ENCODE measurements around the gene FSD1L.

FSD1L gene

DNA sequence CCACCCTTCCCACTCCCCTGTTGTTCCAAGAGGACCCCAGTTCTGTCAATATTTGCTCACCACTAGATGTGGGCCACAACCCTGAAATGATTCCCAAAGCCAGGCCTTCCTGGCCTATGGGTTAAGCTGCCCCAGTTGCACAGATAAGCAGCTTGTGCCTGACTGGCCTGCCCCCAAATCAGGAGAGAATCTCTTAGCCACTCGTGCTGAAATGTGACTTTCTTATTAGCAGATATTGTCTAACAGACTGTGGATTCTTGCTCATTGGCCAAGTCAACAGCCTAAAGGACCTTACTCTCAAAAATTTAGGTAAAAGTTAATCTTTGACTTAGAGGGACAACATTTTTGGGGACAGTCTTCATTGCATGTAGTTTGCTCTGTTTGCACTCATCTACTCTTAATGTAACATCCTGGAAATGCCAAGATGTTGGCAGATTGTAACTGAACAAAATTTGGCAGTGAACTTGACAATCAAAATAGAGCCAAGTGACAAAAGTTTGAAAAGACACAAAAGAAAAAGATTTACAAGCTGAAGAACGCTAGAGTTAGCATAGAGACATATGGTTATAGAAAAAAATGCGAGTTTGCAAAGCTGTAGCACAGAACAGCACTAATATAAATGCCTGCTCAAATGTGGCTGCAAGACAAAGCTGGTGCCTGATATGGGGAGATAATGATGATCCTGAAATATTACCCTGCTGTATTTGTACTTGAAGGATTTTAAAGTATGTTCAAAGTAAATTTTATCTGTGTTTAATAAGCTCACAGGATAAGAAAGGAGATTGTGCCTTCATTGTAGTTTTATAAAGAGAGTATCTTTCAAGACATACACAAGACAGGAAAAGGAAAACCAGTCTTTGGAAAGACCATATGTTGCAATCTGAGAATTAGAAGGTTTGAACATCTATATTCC lies 29.0 kb upstream of the FSD1L start:
- Histone ChIP-seq H3K4me1 (ENCODE audit: control insufficient read depth, insufficient read depth, low read length, poor library complexity, severe bottlenecking) (no peaks in the 10 kb centered on the region), H3K36me3 (ENCODE audit: control insufficient read depth, insufficient read depth, low read length) (no peaks in the 10 kb centered on the region), H3K27ac (ENCODE audit: low read depth, low read length, severe bottlenecking) (no peak overlapping the region), H3K4me3 (ENCODE audit: extremely low read depth, insufficient read depth, low read length, poor library complexity, severe bottlenecking) (no peak overlapping the region), H3K9me3 (ENCODE audit: control insufficient read depth, low read length) (no peaks in the 10 kb centered on the region)
- WGBS, 2 experiments (ENCODE audit: insufficient coverage in 2 of 2) = 97 to 100% methylated on average over 2 to 3 of the region's 3 CpGs

DNA sequence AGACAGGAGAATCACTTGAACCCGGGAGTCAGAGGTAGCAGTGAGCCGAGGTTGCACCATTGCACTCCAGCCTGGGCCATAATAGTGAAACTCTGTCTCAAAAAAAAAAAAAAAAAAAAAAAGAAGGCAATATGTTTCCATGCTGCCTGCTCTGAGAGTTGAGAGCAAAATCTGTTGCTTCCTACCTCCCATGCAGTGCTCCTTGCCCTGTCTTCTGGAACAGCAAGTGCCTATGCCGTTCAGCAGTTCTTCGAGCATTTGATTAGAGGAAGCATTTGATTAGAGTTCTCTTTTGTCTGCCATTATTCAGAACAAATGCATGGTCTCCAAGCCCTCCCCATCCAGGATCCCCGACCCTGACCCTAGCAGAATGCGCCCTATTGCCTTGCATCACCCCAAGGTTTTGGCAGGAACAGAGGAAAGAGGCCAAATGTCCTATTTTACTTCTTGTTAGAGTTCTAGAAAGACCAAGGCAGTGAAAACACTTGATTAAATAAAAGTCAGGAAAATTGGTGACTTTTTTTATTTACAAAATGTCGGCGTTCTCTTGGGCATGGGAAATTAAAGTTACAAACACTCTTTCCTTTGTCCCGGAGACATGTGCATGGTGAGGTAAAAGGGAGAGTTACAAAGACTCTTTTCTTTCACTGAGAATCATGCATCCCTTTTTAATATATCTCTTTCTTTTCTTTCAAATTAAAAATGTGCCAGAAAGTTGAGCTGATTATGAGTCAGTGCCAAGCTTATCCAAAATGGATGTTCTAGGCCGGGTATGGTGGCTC lies 27.8 kb upstream of the FSD1L start:
- Histone ChIP-seq H3K4me1 (ENCODE audit: control insufficient read depth, insufficient read depth, low read length, poor library complexity, severe bottlenecking) (no peaks in the 10 kb centered on the region), H3K4me3 (ENCODE audit: extremely low read depth, insufficient read depth, low read length, poor library complexity, severe bottlenecking) (no peak overlapping the region), H3K9me3 (ENCODE audit: control insufficient read depth, low read length) (no peaks in the 10 kb centered on the region), H3K36me3 (ENCODE audit: control insufficient read depth, insufficient read depth, low read length) (no peaks in the 10 kb centered on the region), H3K27ac (ENCODE audit: low read depth, low read length, severe bottlenecking) (no peak overlapping the region)
- WGBS, 2 experiments (ENCODE audit: insufficient coverage in 2 of 2) = 96 to 100% methylated on average over 4 to 6 of the region's 10 CpGs

DNA sequence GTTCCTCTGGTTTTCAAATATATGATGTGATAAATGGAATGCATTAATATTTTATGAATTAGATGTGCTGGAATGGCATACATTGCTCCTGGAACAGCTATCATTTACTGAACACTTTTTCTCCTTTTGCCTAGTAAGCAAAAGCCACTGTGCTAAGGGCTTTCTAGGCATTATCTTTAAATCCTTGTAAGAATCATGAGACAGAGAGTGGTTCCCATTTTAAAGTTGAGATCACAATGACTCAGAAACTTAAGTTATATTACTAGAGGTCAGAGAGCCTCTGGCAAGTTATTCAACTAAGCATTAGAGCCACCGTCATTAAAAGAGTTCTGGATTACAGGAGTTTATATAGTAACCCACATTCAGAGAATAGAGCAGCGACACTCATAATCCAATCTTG lies 26.7 kb upstream of the FSD1L start:
- WGBS, 2 experiments (ENCODE audit: insufficient coverage in 2 of 2) = no CpG with 5 or more reads among the region's 2 CpGs

DNA sequence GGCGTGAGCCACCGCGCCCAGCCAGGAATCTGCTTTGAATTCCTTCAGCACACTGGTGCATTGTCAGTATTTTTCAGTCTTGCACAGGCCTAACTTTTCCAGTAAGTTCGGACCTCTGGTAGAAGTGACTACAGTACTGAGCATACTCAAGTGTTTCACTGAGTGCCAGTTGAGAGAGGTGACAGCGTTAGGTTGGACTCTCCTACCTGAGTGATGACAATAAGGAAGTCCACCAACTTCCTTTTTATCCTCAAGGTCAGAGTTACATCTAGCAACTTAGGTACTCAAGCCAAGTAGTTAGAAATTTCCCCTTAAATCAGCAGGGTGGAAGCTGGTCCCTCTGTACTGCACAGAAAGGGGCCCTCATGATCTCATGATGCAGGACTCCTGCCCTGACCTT lies 26.0 kb upstream of the FSD1L start:
- WGBS, 2 experiments (ENCODE audit: insufficient coverage in 2 of 2) = 95 to 100% methylated on average over 3 to 4 of the region's 5 CpGs
- H3K27ac ChIP-seq (ENCODE audit: low read depth, low read length, severe bottlenecking) = no peak overlapping the region
- H3K9me3 ChIP-seq (ENCODE audit: control insufficient read depth, low read length) = no peaks in the 10 kb centered on the region
- no peaks in the 10 kb centered on the region for H3K4me1 ChIP-seq (ENCODE audit: control insufficient read depth, insufficient read depth, low read length, poor library complexity, severe bottlenecking)
- H3K4me3 ChIP-seq (ENCODE audit: extremely low read depth, insufficient read depth, low read length, poor library complexity, severe bottlenecking) = no peak overlapping the region
- no peaks in the 10 kb centered on the region for H3K36me3 ChIP-seq (ENCODE audit: control insufficient read depth, insufficient read depth, low read length)

More for the DNA sequence above, 26.7 kb upstream of the FSD1L start:
- no peaks in the 10 kb centered on the region for H3K36me3 ChIP-seq (ENCODE audit: control insufficient read depth, insufficient read depth, low read length)
- no peak overlapping the region for H3K27ac ChIP-seq (ENCODE audit: low read depth, low read length, severe bottlenecking)
- H3K9me3 ChIP-seq (ENCODE audit: control insufficient read depth, low read length) = no peaks in the 10 kb centered on the region
- no peak overlapping the region for H3K4me3 ChIP-seq (ENCODE audit: extremely low read depth, insufficient read depth, low read length, poor library complexity, severe bottlenecking)
- H3K4me1 ChIP-seq (ENCODE audit: control insufficient read depth, insufficient read depth, low read length, poor library complexity, severe bottlenecking) = no peaks in the 10 kb centered on the region

DNA sequence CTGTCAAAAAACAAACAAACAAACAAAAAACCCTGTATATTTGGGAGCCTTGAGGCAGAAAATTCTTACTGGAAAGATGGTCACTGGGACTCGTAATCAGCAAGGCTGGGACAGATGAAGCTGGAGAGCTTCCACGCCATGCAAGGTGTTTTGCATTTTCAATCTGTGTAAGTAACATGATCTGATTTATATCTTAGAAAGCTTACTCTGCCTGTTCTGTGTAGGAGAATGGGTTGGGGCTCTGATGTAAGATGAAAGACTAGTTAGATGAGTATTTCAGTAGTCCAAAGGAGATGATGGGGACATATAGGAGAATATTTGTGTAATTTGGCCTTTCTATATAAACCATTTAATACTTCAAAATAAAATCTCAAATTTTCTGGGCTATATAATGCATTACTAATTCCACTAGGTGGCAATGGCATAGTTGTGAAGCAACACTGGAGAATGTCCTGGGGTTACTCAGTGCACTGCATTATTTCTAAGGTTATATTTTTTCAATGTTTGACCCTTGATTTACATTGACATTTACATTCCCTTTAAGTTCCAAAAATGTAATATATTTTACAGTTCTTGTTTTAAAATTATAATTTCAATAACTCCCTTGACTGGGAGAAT lies 21.9 kb upstream of the FSD1L start:
- 72 to 87% methylated on average over 2 of the region's 2 CpGs for WGBS, 2 experiments (ENCODE audit: insufficient coverage in 2 of 2)
- Histone ChIP-seq H3K4me3 (ENCODE audit: extremely low read depth, insufficient read depth, low read length, poor library complexity, severe bottlenecking) (no peak overlapping the region), H3K36me3 (ENCODE audit: control insufficient read depth, insufficient read depth, low read length) (no peaks in the 10 kb centered on the region), H3K27ac (ENCODE audit: low read depth, low read length, severe bottlenecking) (no peak overlapping the region), H3K9me3 (ENCODE audit: control insufficient read depth, low read length) (no peaks in the 10 kb centered on the region), H3K4me1 (ENCODE audit: control insufficient read depth, insufficient read depth, low read length, poor library complexity, severe bottlenecking) (no peaks in the 10 kb centered on the region)

DNA sequence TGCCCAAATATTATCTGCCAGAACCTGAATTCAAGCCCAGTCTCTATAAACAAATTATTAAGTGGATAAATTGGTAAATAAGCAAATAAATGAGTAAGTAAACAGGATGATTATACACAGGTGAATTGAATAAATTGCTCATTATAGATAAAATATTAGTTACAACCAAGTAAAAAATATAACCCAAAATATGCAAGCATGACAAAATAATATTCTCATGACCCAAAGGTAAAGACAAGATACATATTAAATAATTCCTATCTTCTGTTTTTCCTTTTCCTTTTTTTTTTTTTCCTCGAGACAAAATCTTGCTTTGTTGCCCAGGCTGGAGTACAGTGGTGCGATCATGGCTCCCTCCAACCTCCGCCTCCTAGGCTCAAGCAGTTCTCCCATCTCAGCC lies 21.2 kb upstream of the FSD1L start:
- Histone ChIP-seq H3K36me3 (ENCODE audit: control insufficient read depth, insufficient read depth, low read length) (no peaks in the 10 kb centered on the region), H3K9me3 (ENCODE audit: control insufficient read depth, low read length) (no peaks in the 10 kb centered on the region), H3K27ac (ENCODE audit: low read depth, low read length, severe bottlenecking) (no peak overlapping the region), H3K4me3 (ENCODE audit: extremely low read depth, insufficient read depth, low read length, poor library complexity, severe bottlenecking) (no peak overlapping the region), H3K4me1 (ENCODE audit: control insufficient read depth, insufficient read depth, low read length, poor library complexity, severe bottlenecking) (no peaks in the 10 kb centered on the region)
- WGBS, 2 experiments (ENCODE audit: insufficient coverage in 2 of 2) = 90% methylated on average over 2 of the region's 3 CpGs; no CpG with 5 or more reads in 1 of the 2 experiments

DNA sequence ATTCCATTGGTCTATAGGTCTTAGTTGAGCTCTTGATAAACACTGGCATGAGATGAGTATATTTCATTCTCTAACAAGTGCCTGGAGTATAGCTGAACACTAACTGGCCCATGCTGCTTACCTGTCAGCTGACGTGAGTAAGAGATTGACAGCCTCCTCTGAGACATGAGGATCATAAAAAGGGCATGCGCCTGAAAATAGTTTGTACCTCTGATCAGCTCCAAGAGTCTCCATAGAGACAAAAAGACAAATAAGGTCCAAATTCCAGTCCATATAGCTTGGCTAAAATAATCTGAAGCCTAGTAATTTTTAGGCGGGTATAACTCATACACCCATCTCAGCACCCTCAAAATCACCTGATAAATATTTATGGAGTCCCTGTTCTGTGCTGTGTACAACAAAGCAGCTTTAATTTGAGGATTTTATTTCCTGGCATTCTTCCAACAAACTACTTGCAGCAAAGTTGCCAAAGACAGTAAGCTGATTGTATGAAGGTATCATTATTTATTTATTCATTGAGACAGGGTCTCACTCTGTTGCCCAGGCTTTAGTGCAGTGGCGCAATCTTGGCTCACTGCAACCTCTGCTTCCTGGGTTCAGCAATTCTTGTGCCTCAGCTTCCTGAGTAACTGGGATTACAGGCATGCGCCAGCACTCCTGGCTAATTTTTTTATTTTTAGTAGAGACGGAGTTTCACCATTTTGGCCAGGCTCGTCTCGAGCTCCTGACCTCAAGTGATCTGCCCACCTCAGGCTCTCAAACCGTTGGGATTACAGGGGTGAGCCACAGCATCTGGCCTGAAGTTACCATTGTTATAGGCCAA lies 16.2 kb upstream of the FSD1L start:
- Histone ChIP-seq H3K36me3 (ENCODE audit: control insufficient read depth, insufficient read depth, low read length) (no peaks in the 10 kb centered on the region), H3K27ac (ENCODE audit: low read depth, low read length, severe bottlenecking) (no peak overlapping the region), H3K9me3 (ENCODE audit: control insufficient read depth, low read length) (no peaks in the 10 kb centered on the region), H3K4me3 (ENCODE audit: extremely low read depth, insufficient read depth, low read length, poor library complexity, severe bottlenecking) (no peak overlapping the region), H3K4me1 (ENCODE audit: control insufficient read depth, insufficient read depth, low read length, poor library complexity, severe bottlenecking) (no peaks in the 10 kb centered on the region)
- WGBS, 2 experiments (ENCODE audit: insufficient coverage in 2 of 2) = 91 to 94% methylated on average over 8 of the region's 9 CpGs

DNA sequence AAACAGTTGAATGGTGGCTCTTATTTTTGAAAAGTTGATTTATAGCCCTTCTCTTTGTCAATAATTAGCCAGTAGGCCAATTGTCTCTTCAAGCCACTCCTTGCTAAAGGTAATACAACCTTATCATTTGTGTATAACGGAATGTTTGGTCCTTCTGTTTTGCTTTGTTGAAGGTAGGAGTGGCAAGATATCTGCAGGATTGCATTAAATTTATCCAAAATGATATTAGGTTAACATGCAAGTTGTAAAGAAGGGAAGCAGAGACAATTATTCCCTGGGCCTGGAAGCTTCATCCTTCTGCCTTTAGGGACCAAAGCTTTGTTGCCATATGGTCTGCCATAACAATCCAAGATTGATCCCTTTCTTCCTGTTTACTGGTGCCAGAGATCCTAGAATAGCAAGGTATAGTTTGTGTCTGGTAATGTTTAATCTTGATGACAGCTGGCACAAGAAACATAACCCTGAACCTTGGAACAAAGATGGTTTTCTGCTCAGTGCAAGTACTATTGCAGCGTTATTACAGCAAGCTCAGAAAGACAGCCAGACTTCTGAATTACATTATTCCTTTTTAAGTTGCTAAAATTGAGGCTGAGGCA lies 15.5 kb upstream of the FSD1L start:
- Histone ChIP-seq H3K4me3 (ENCODE audit: extremely low read depth, insufficient read depth, low read length, poor library complexity, severe bottlenecking) (no peak overlapping the region), H3K36me3 (ENCODE audit: control insufficient read depth, insufficient read depth, low read length) (no peaks in the 10 kb centered on the region), H3K27ac (ENCODE audit: low read depth, low read length, severe bottlenecking) (no peak overlapping the region), H3K9me3 (ENCODE audit: control insufficient read depth, low read length) (no peaks in the 10 kb centered on the region), H3K4me1 (ENCODE audit: control insufficient read depth, insufficient read depth, low read length, poor library complexity, severe bottlenecking) (no peaks in the 10 kb centered on the region)
- WGBS, 2 experiments (ENCODE audit: insufficient coverage in 2 of 2) = no CpG with 5 or more reads among the region's 2 CpGs

DNA sequence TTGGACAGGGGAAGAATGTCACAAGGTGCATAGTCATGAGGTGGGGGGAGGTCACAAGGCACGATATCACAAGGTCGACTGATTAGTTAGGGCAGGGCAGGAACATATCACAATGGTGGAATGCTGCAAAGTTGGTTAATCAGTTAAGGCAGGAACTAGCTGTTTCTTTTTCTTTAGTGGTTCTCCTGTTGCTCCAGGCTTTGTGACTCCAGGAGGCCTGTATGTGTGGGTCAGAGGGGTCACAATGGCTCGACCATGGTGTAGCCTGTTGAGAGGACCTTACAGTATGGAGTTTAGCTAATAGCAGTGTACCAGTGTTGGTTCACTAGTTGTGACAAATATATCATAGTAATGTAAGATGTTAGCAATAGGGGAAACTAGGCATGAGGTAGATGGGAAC lies 12.4 kb upstream of the FSD1L start:
- 88 to 100% methylated on average over 2 of the region's 3 CpGs for WGBS, 2 experiments (ENCODE audit: insufficient coverage in 2 of 2)
- Histone ChIP-seq H3K4me1 (ENCODE audit: control insufficient read depth, insufficient read depth, low read length, poor library complexity, severe bottlenecking) (no peaks in the 10 kb centered on the region), H3K9me3 (ENCODE audit: control insufficient read depth, low read length) (no peaks in the 10 kb centered on the region), H3K36me3 (ENCODE audit: control insufficient read depth, insufficient read depth, low read length) (no peaks in the 10 kb centered on the region), H3K4me3 (ENCODE audit: extremely low read depth, insufficient read depth, low read length, poor library complexity, severe bottlenecking) (no peak overlapping the region), H3K27ac (ENCODE audit: low read depth, low read length, severe bottlenecking) (no peak overlapping the region)

DNA sequence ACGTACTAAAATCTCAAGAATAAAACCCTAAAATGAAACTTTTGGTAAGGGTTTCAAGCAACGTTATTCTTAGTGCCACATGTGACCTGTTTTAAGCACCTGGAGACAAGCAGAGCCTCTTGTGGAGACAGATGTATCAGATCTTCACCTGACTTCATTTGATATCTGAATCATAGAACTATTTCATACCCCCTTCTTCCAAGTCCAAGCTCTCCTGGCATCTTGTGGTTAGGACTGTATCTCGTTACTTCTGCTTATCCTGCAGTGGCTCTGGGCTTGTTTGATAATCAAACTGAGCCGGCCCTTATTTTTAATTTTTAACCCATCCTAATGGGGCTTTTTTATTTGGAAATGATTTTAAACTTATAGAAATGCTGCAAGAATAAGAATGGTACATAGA lies 11.1 kb upstream of the FSD1L start:
- Histone ChIP-seq H3K4me3 (ENCODE audit: extremely low read depth, insufficient read depth, low read length, poor library complexity, severe bottlenecking) (no peak overlapping the region), H3K27ac (ENCODE audit: low read depth, low read length, severe bottlenecking) (no peak overlapping the region)

More for the DNA sequence above, 11.1 kb upstream of the FSD1L start:
- H3K9me3 ChIP-seq (ENCODE audit: control insufficient read depth, low read length) = no peaks in the 10 kb centered on the region
- WGBS, 2 experiments (ENCODE audit: insufficient coverage in 2 of 2) = 90 to 100% methylated on average over 2 of the region's 4 CpGs
- no peaks in the 10 kb centered on the region for H3K36me3 ChIP-seq (ENCODE audit: control insufficient read depth, insufficient read depth, low read length)
- no peaks in the 10 kb centered on the region for H3K4me1 ChIP-seq (ENCODE audit: control insufficient read depth, insufficient read depth, low read length, poor library complexity, severe bottlenecking)

Data from mesodermal cell (in vitro differentiated cells).